ENCODE measurements around the gene RPS19BP1. TPM values are rescaled to one million over a fixed set of nuclear protein-coding genes. Genes with fewer than 3 reads are reported as not detected.
A peak's percentile ranks its signal among the peaks of the same experiment; 100 is the strongest.

RPS19BP1 gene
- total RNA-seq, 6 experiments from 2014 or later = 31.0 to 104 (median 32.8) TPM

- Histone ChIP-seq H3K36me3 (peaks cover 11 to 45% (median 29%) of the 10 kb centered on the region in 4 donors), H3K9me3 (no peaks in the 10 kb centered on the region), H3K4me1 (peaks cover 0 to 32% (median 14%) of the 10 kb centered on the region in 4 donors), H3K27ac (peak within 1 kb of the TSS; percentile 97 to 99 (median 98)), H3K4me3 (peak within 1 kb of the TSS; percentile 100), H3K27me3 (no peaks in the 10 kb centered on the region)
- TF ChIP-seq CTCF (IDR thresholded peaks at IDR 0.05) = peak in 1 of 4 donors; percentile 10
- TF ChIP-seq POLR2A (IDR thresholded peaks at IDR 0.05) = peak; percentile 98
- intact Hi-C loops (cut with DNase I) = no loop called here
- peak; percentile 92 to 93 (median 93) for DNase-seq
- ATAC-seq = peak; percentile 62 to 77 (median 64)
- WGBS (ENCODE audit: insufficient coverage, low coverage, low lambda C conversion rate, missing lambda C conversion rate) = under 1% methylated on average over 34 of the region's 86 CpGs
Observed at GRCh38 chr22:39520226-39521105, 12.1 kb downstream of the RPS19BP1 start, which contains the start of gene ATF4. ATF4 (plus strand) TSS chr22:39520562; CDS start chr22:39521446, 884 bp downstream.

GRCh38 chr22:39519681-39520225 lies 12.8 kb downstream of the RPS19BP1 start:
- WGBS (ENCODE audit: insufficient coverage, low coverage, low lambda C conversion rate, missing lambda C conversion rate) = 2% methylated on average over 9 of the region's 47 CpGs
- no peaks in the 10 kb centered on the region for H3K9me3 ChIP-seq
- no peak for TF ChIP-seq POLR2A (IDR thresholded peaks at IDR 0.05)
- TF ChIP-seq CTCF (IDR thresholded peaks at IDR 0.05) = peak in 3 of 4 donors; percentile 33 to 46 (median 44)
- peaks cover 13 to 52% (median 31%) of the 10 kb centered on the region in 4 donors for H3K36me3 ChIP-seq
- H3K4me1 ChIP-seq = peaks cover 0 to 30% (median 14%) of the 10 kb centered on the region in 4 donors
- peak overlapping the region; percentile 97 to 99 (median 98) for H3K27ac ChIP-seq
- ATAC-seq (peak; percentile 87 to 92 (median 89)), DNase-seq (peak; percentile 97)
- intact Hi-C loops (cut with DNase I) = no loop called here
- H3K27me3 ChIP-seq = no peaks in the 10 kb centered on the region
- H3K4me3 ChIP-seq = peak overlapping the region; percentile 100

GRCh38 chr22:39518996-39519680 lies 13.4 kb downstream of the RPS19BP1 start:
- intact Hi-C loops (cut with DNase I) = no loop called here
- Histone ChIP-seq H3K4me1 (peaks cover 0 to 28% (median 13%) of the 10 kb centered on the region in 4 donors), H3K9me3 (no peaks in the 10 kb centered on the region), H3K36me3 (peaks cover 18 to 51% (median 28%) of the 10 kb centered on the region in 4 donors), H3K4me3 (peak overlapping the region; percentile 100), H3K27ac (peak overlapping the region; percentile 97 to 99 (median 98)), H3K27me3 (no peaks in the 10 kb centered on the region)
- peak in 1 of 3 donors; percentile 3 for DNase-seq
- ATAC-seq = peak in 1 of 4 donors; percentile 1
- 0% methylated on average over 5 of the region's 24 CpGs for WGBS (ENCODE audit: insufficient coverage, low coverage, low lambda C conversion rate, missing lambda C conversion rate)
- TF ChIP-seq CTCF (IDR thresholded peaks at IDR 0.05) (no peak), POLR2A (IDR thresholded peaks at IDR 0.05) (no peak)

GRCh38 chr22:39518144-39518786 lies 14.3 kb downstream of the RPS19BP1 start:
- H3K27me3 ChIP-seq = no peaks in the 10 kb centered on the region
- H3K4me1 ChIP-seq = peaks cover 0 to 28% (median 13%) of the 10 kb centered on the region in 4 donors
- WGBS (ENCODE audit: insufficient coverage, low coverage, low lambda C conversion rate, missing lambda C conversion rate) = 45% methylated on average over 4 of the region's 5 CpGs
- peaks cover 21 to 51% (median 34%) of the 10 kb centered on the region in 4 donors for H3K36me3 ChIP-seq
- H3K9me3 ChIP-seq = no peaks in the 10 kb centered on the region
- H3K4me3 ChIP-seq = no peak overlapping the region
- intact Hi-C loops (cut with DNase I) = no loop called here
- no peak for ATAC-seq
- no peak for TF ChIP-seq CTCF (IDR thresholded peaks at IDR 0.05)
- no peak for TF ChIP-seq POLR2A (IDR thresholded peaks at IDR 0.05)
- peak in 1 of 3 donors; percentile 9 for DNase-seq
- H3K27ac ChIP-seq = no peak overlapping the region
